Right ventricle myocardium inferior (tissue), 1 donor: Measurements from ENCODE around the gene DUSP28. TPM values are rescaled to one million over a fixed set of nuclear protein-coding genes. Genes with fewer than 3 reads are reported as not detected.

Source experiments
- ATAC-seq: fragments of 200-7000 bp; cut with Tn5 transposase; one replicate; pipeline ENCODE4 v1.9.1; 2020; ENCODE audit warnings: mild to moderate bottlenecking, moderate library complexity
- DNase-seq: peaks from one replicate; pipeline ENCODE4 v3.0.0; 2021; ENCODE audit errors: missing footprints
- intact Hi-C: fragments of 100-400 bp; cut with DNase I; formaldehyde crosslinking; loops from one replicate; pipeline ENCODE4 v1.11.0; 2022
- total RNA-seq: library from RNA; stranded (reverse); fragmentation: NEBNext Ultra II Directional; extraction: Animal tissue kit (Norgen Biotek cat#: 25700); gene quantifications from one replicate; pipeline ENCODE4 v1.2.1, GENCODE V29; 2021
- donor health status: DM: no; HTN: yes; CAD: no; lungs with severe emphysema.

Gene DUSP28
- total RNA-seq, 1 donor from 2014 or later: 14.4 TPM

DNA sequence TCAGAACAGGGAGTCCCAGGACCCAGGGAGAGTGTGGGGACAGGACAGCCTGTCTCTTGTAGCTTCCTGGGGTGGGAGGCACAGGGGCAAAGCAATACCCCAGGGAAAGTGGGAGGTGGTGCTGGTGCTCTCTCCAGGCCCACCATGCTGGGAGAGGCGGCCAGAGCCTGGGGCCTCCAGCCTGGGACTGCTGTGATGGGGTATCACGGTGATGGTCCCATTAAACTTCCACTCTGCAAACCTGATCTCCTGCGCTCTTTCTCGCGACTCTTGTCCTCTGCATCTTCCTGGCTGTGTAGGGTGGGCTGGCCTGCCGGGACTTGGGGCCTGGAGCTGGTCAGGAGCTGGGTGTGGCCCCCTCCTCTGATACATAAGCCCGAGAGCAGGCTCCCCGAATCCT lies 18.3 kb downstream of the DUSP28 start:
- DNase-seq (peak; percentile 22), ATAC-seq (no peak)
- intact Hi-C loops: no loop called here

GRCh38 chr2:240579071-240579762 lies 19.1 kb downstream of the DUSP28 start:
- intact Hi-C loops: no loop called here
- peak; percentile 51 for DNase-seq
- no peak for ATAC-seq

- ATAC-seq: peak; percentile 76
- peak; percentile 77 for DNase-seq
- intact Hi-C loops: no loop called here
Measured at GRCh38 chr2:240579771-240580614, 19.8 kb downstream of the DUSP28 start.

DNA sequence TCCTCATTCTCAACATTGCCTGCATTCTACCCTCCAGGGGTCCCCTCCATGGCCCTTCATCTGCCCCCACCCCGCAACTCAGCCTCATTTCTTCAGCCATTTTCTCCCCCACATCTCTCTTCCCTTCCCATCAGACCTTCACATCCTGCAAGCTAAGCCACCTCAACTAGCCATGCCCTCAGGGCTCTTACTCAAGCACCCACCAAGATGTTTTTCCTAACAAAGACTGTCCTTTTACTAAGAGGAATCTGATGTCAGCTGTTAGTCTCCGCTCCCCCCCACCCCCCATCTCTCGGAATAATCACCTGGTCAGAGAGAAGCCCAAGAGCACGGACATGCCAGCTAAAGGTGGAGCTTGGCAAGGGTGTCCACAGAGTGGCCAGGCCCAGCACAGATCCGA lies 21.7 kb downstream of the DUSP28 start:
- no peak for ATAC-seq
- intact Hi-C loops: no loop called here
- DNase-seq: no peak

- intact Hi-C loops: no loop called here
Measured at GRCh38 chr2:240582781-240583180, 22.6 kb downstream of the DUSP28 start.

GRCh38 chr2:240583774-240584173 lies 23.6 kb downstream of the DUSP28 start:
- intact Hi-C loops: no loop called here
- DNase-seq (no peak), ATAC-seq (no peak)

More at GRCh38 chr2:240582781-240583180, 22.6 kb downstream of the DUSP28 start:
- ATAC-seq (no peak), DNase-seq (no peak)

GRCh38 chr2:240584486-240585031 lies 24.4 kb downstream of the DUSP28 start:
- ATAC-seq: no peak
- intact Hi-C loops: no loop called here

DNA sequence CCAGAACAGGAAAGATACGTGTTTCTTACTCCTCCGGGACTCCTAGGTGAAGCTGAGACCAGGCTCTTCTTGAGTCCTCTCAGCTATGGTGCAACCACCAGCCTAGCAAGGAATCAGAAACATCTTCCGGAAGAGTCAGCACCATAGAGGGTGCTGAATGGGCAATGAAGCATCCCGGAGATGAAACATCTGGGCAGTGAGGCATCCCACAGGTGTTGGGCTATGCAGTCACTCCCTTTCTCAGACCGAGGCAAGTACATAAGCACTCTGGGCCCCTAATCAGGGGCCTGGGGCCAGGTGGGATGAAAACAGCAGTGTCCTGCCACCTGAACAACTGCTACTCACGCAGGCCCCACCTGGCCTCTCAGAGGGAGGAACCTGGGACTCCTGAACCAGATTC lies 24.9 kb downstream of the DUSP28 start:
- intact Hi-C loops: no loop called here
- ATAC-seq: no peak
- peak; percentile 34 for DNase-seq

More at GRCh38 chr2:240584486-240585031, 24.4 kb downstream of the DUSP28 start:
- DNase-seq: no peak

- peak; percentile 35 for DNase-seq
- intact Hi-C loops: loop anchor here (1.0 kb wide), 1 partner anchor 17 kb away; the partner anchor contains the start of gene RNPEPL1
- no peak for ATAC-seq
Measured at GRCh38 chr2:240585681-240586197, 25.6 kb downstream of the DUSP28 start.

- DNase-seq (peak; percentile 100), ATAC-seq (peak; percentile 95)
- intact Hi-C loops: loop anchor here (1.0 kb wide), 1 partner anchor 18 kb away; the partner anchor contains the start of gene RNPEPL1
Measured at GRCh38 chr2:240586198-240586918, 26.2 kb downstream of the DUSP28 start, which contains the start of gene CAPN10. CAPN10 (plus strand) TSS chr2:240586734; CDS start chr2:240586912, 178 bp downstream.

- no peak for DNase-seq
- no peak for ATAC-seq
- intact Hi-C loops: loop anchor here (1.0 kb wide), 1 partner anchor 19 kb away; the partner anchor contains the start of gene RNPEPL1
Measured at GRCh38 chr2:240586919-240587800, 27.0 kb downstream of the DUSP28 start.

GRCh38 chr2:240588006-240588655 lies 28.0 kb downstream of the DUSP28 start:
- ATAC-seq (no peak), DNase-seq (no peak)
- intact Hi-C loops: no loop called here

DNA sequence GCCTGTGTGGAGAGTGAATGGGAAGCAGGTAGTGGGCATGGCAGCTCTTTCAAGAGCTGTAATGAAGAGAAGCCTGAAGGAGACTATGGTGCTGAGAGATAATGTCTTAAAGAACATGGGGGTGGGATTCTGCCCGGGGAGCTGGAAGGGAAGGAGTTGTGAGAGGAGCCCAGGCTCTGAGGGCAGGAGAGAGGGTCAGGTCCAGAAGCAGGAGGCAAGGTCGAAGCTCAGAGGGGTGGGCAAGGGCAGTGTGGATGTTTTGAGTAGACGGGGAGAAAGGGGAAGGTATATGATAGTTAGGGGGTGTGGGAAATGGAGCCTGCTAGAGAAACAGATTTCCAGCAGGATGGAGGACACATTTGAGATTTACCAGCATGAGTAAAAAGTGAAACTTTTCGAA lies 28.5 kb downstream of the DUSP28 start:
- ATAC-seq (no peak), DNase-seq (no peak)
- intact Hi-C loops: no loop called here

DNA sequence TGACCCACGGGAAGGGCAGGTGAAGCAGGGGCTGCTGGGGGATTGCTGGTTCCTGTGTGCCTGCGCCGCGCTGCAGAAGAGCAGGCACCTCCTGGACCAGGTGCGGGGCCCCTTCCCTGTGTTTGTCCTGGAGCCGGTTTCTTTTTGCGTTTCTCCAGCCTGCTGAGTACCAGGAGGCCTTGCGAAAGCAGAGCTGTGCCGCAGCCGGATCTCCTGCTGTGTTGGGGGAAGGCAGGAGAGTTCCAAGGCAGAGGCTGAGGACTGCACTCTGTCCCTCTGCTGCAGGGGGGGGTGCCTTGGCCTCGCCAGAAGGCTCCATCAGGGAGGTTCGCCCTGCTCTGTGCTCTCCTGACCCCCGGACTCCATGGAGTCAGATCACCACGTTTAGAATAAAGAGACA lies 29.2 kb downstream of the DUSP28 start:
- DNase-seq: peak; percentile 50
- intact Hi-C loops: no loop called here
- no peak for ATAC-seq

DNA sequence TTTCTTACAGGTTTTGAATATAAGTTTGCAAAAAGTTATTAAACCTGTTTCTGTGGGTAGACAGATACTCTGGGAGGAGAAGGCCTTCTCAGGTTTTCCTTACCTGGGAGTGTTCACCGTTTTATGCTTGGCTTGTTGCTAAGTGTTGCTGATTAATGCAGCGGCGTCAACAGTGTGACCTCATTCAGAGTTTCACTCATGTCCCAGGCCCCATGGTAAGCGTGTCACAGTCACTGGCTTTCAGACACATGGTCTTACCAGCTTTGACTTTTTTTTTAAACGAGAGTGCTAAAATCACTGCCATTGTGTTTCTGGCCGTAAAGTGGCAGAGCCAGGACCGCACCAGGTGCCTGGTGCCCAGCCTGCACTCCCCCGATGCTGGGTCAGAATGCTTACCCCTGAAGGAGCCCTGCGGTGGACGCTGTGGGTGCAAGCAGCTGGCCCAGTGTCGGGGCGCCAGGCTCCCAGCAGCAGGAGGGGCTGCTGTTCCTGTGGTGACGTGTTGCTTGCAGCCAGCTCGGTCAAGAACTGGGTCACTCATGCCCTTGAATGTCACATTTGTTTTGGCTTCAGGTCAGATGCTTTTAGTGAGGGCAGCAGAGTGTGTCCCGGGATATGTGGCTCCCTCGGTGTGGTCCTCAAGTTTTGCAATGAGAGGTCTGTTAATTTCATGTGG lies 29.8 kb downstream of the DUSP28 start:
- DNase-seq (peak; percentile 50), ATAC-seq (no peak)
- intact Hi-C loops: loop anchor here (10.0 kb wide), 2 partner anchors 75 to 355 kb away; no protein-coding TSS in a partner anchor

DNA sequence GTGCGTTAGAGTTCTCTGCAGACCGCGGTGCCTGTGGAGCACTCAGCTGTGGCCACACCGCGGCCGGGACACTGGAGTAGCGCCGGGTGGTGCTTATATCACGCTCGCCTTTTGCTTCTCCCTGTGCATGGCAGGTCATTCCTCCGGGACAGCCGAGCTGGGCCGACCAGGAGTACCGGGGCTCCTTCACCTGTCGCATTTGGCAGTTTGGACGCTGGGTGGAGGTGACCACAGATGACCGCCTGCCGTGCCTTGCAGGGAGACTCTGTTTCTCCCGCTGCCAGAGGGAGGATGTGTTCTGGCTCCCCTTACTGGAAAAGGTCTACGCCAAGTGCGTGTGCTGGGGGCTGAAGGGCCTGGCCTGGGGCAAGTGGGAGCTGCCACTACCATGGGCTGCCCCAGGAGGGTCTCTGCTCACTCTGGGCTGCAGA lies 30.5 kb downstream of the DUSP28 start:
- intact Hi-C loops: loop anchor here (10.0 kb wide), 2 partner anchors 76 to 356 kb away; no protein-coding TSS in a partner anchor
- DNase-seq (peak; percentile 28), ATAC-seq (no peak)
